HG02973 (cell line): Measurements from ENCODE around the gene KAZN.

ENCODE experiments used
- ATAC-seq: cut with Tn5 transposase; IDR thresholded peaks from one replicate; pipeline ENCODE4 v1.9.1; 2021; ENCODE audit warnings: moderate library complexity; ENCODE audit not compliant: unreplicated experiment

KAZN gene

DNA sequence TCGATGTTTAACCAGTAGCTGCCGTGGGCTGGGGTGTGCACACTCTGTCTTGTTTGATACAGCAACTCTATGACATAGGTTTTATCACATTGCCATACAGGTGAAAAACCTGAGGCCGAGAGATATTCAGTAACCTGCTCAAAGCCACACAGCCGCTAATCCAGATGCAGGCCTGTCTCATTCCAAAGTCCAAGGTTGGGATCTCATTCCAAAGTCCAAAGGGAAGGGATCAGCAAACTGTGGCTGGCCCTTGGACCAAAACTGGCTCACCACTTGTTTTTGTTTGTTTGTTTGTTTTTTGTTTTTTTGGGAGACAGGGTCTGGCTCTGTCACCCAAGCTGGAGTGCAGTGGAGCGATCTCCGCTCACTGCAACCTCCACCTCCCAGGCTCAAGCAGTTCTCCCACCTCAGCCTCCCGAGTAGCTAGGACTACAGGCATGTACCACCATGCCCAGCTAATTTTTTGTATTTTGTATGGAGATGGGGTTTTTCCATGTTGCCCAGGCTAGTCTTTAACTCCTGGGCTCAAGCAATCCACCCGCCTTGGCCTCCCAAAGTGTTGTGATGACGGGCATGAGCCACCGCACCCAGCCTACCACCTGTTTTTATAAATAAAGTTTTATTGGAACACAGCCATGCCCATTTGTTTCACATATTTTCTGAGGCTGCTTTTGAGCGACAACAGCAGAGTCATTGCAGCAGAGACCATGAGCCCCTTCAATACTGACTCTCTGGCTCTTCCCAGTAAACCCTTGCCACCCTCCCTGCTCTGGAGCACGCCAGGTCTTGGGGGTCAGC is 391.6 kb downstream of the KAZN start:
- no peak for ATAC-seq

DNA sequence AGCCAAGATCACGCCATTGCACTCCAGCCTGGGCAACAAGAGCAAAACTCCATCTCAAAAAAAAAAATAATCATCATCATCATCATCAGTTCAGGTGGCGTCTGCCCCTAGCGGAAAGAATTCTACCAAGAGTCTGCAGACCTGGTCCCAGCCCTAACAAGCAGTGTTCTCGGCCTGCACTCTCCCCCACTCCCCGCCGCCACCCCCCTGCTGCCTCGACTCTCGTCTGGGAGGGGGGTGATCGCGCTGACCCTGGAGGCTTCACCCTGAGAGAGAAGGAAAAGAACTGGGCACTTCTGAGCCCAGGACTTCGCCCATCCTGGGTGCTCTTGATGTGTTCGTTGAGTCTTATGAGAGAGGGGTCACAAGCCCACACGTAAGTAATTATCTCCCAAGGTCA is 394.9 kb downstream of the KAZN start:
- ATAC-seq: no peak

DNA sequence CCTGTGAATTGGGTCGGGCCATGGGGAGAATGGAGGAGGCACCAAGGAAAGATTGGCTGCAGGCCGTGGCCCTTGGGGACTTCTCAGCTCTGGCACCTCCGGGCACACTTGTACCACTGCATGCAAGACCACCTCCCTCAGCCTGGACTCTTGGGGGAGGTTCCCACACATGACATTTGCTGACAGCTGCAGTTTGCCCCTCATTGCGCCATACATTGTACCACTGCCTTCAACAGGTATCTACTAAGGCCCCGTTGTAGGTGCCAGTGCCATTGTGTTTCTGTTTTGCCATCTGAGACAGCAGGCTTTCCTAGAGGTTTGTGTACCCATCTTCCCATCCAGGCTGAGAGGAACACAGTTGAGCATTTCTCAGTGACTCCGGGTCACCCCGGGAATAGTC is 395.7 kb downstream of the KAZN start:
- no peak for ATAC-seq

DNA sequence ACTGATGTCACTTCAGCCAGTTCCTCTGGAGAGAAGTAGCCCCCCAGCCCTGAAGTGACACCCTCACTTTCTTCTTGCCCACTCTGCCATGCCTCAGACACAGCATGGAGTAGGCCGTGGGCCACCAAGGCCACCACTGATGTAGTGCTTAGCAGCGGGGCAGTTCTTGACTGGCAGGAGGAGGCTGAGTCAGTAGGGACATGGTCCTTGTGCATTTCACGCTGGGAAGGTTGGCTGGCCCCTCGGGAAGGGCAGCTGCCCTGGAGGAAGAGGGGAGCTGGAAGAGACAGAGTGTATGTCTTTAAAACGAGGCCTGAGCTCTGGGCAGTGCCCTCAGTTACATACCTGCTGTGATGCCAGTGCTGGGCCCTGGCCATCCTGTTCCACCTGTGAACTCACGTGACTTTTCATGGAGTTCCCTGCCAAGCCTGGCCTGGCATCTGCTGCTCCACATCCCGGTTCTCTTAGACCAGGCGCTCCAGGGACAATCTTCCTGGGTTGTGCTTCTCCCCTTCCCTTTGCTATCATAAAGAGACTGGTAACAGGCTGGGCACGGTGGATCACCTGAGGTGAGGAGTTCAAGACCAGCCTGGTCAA is 396.5 kb downstream of the KAZN start:
- no peak for ATAC-seq

DNA sequence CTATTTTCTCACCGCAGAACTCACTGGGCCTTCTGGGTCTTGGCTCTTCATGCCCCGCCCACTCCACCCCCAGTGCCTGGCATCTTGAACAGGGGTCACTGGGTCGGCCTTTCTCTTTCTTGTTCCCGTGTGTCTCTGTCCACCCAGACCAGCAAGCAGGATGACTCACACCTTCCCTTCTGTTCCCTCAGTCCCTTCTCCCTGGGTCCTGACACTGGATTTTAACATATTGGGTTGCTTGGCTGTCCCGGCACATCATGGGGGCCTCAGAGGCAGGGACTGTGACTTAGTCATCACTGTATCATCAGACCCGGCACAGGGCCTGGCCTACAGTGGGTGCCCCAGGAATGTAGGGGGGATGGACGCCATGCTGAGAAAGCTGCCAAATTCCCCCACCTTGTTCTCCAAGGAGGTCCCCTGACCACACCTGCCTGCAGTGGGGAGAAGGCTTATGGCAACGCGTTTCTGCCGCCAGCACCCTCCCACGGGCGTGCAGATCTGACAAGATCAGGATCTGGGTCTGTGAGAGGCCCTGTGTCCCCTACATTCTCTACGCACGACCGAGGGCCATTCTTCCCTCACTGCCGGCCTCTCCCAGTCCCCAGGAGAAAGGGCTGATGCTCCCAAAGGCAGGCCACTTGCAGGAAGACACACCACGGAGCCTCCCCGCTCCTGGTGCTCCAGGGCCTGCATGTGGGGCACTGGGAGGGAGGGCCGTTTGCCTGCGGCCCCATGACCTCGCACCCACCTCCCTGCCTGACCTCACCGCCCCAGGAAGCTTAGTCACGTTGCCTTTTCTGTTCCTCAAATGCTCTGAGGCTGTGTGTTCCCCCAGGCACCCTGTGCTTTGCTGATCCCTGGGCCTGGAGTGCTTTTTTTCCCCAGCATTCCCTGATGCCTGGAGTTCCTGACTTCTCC is 397.9 kb downstream of the KAZN start:
- ATAC-seq: no peak

DNA sequence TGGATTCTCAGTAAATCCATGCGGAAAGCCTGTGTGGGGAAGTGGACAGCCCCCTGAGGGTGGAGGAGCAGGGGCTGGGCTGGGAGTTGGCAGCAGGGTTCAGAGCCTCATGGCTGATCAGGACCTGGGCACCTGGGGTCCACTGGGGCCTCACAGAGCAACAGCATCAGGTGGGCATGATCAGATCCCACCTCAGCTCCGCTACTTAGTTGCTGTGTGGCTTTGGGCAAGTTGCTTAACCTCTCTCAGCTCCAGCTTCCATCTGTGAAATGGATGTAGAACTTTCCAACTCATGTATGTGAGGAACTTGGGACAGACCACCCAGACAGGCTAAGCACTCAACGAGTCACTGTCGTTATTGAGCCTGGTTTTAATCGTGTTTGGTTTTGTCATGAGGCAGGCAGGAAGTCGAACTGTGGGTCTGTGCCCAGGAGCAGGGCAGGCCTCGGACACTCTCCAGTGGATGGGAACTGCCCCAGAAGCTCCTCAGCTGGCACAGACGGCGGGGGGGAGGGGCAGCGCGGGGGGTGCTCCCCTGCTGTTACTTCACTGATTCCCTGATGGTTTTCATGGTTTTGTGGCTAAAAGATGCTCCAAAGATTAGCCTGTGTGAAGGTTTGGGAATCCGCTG is 399.3 kb downstream of the KAZN start:
- ATAC-seq: no peak

DNA sequence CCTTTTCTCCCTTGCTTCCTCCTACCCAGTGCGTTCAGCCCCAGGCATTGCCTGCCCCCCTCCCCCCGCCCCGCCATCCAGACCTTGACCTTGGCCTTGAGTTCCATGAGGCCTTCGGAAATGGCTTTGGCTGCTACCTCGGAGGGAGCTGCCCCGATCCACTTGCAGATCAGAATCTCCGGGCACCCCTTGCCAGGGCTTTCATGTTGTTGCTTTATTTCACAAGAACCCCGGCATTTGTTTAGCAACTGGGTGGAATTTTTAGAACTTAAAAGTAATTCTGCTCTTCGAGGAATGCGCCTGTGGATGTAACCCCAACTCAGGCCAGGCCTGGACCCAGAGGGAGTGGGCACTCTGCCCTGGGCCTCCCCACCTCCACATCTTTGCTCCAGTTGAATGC is 401.0 kb downstream of the KAZN start:
- no peak for ATAC-seq

DNA sequence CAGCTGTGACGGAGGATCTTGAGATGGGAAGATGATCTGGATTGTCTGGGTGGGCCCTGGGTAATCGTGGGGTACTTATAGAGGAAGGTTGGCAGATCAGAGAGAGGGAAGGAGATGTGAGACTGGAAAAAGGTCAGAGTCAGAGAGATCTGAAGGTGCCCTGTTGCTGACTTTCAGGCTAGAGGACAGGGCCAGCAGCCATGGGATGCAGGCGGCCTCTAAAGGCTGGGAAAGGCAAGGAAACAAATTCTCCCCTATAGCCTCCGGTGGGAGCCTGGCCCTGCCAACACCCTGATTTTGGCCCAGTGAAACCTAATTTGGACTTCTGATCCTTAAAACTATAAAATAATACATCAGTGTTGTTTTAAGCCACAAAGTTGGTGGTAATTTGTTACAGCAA is 401.5 kb downstream of the KAZN start:
- no peak for ATAC-seq

DNA sequence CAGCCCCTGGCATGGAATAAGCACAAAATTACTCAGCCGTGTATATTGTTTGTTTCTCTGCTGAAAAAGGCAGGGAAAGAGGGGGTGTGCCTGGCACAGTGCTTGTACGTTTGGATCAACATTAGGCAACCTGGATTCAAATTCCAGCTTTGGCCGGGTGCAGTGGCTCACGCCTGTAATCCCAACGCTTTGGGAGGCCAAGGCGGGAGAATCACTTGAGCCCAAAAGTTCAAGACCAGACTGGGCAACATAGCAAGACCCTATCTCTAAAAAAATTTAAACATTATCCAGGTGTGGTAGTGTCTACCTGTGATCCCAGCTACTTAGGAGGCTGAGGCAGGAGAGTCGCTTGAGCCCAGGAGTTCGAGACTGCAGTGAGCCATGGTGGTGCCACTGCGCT is 402.2 kb downstream of the KAZN start:
- no peak for ATAC-seq

DNA sequence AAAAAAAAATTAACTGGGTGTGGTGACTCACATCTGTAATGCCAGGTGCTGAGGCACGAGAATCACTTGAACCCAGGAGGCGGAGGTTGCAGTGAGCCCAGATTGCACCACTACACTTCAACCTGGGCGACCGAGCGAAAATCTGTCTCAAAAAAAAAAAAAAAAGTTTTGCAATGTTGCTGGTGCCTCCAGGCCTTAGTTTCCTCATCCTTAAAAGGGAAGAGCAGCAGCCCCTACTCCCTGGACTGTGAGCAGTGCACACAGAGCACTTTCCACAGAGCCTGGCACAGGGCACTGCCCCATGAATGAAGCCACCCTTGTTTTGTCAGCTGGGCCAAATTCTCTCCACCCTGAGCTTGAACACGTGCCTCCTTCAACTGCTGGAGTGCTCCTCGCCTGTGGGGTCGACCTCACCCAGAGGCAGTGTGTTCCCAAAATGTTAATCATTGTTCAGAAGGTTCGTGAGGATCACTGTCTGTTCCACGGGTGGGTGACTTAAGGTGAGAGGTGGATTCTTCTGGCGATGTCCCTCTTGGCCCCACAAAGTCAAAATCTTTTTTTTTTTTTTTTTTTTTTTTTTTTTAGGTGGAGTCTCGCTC is 402.9 kb downstream of the KAZN start:
- ATAC-seq: no peak

DNA sequence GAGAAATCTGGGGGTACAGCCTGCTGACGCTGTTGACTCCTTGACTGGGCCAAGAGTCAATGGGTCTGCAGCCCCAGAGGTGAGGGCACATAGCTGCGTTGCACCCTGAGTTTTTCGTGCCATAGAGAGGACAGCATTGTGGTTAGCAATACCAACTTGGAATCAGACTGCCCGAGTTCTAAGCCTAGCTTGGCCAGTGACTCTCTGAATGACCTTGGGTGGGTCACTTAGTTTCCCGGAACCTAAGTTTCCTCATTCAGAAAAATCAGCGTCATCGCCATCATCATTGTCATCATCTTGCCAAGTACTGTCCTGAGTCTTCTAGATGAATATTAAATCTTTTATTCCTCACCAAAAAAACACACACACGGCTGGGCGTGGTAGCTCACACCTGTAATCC is 403.8 kb downstream of the KAZN start:
- no peak for ATAC-seq

DNA sequence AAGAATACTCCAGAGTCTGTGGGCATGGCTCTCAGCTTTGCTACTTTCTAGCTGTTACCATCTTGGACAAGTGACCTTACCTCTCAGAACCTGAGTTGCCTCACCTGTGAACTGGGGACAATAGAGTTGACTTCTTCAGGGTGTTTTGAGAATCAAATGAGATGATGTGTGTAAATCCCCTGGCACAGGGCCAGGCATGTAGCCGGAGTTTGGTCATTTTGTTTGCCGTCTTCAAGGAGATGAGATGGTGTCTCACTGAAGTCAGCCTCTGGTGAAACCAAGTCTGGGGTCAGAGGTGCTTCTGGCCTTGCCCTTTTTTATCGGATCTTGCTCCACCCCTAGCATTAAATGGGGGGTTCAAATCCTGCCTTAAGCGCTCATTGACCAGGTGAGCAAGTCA is 405.9 kb downstream of the KAZN start:
- ATAC-seq: no peak

DNA sequence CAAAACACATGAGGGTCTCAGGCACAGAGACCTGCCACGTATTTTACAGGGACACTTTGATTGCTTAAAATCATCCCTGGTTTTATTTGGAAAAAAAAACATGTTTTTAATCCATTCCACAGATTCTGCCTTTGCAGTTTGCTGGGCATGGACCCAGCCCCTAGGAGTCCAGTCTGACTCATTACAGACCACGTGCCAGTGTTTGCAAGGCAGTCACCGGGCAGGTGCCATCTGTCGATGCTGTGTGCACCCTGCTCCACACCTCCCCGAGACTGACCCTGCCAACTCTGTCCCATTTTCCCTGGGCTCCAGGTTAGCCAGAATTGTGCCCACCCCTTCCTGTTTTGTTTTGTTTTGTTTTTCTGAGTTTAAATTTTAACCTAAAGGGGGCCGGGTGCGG is 406.6 kb downstream of the KAZN start:
- no peak for ATAC-seq

DNA sequence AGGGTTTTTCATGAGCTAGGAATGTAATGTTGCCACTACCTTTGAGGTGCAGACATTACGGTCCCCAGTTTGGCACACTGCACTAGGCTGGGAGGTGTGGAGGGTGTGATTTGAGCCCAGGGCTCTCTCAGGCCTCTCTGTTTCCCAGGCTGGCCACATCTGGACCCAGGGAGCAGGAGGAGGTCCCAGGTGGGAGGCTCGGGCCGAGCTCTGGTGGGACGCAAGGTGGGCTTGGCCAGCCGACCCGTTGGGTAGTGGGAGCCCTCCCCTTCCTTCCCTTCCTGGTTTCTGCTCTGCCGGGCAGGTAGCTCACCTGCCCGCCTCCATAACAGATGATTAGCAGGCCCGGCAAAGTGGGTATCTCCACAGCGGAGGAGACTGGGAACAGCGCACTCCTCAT is 408.9 kb downstream of the KAZN start:
- no peak for ATAC-seq

DNA sequence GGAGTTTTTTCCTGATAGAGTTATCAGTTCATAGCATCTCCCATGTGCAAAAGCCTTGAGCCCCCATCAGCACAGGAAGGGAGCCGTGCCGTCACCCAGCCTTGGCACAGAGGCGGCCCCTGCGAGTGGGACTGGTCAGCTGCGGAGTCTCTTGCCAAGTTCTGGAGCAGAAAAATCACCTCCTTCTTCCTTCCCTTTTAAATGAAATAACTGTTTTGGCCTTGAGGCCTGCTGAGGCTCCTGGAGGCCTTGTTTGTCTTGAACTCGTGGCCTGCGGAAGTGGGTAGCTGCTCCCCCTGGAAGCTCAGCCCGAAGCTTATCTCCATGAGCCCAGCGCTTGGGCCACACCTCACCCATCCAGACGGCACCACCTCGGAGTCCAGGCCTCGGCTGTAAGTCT is 409.4 kb downstream of the KAZN start:
- ATAC-seq: no peak

DNA sequence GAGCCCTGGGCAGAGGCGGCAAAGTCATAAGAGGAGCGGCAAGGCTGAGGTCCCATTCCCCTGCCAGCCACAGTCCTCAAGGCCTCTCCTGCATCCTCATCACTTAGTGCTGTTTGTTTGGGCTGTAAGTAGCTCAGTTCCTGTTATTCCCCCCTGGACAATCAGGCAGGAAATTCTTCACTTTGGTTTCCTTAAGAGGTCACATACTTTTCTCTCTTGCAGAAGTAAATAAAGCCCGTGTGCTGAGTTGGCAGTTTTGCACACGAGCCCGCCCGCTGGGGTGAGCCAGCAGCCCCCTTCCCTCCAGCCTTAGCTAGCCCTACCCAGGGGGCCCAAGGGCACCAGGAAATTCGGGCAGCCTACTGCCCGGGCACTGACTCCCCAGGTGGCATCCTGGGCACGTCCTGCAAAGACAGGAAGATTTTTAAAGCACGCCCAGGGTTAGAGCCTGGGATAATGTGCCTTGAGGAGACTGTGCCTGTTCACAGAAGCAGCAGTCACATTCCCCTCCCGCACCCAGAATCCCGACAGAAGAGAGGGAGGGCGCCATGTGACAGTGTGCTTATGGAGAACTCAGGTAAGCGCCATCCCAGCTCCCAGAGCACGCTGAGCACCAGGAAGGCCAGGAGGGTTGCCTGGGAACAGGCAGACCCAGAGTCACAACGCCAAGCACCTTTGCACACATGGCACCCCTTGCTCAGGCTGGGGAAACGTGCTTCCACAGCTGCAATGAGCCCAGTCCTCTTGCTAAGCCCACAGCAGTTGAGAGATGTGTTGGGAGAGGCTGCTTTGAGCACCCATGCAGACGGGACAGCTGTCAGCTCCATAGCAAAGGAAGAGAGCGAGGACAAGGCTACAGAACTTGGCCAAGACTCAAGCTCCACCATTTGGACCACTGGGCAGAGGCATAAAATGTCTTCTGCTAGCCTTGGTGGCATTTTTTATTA is 410.6 kb downstream of the KAZN start:
- ATAC-seq: no peak

DNA sequence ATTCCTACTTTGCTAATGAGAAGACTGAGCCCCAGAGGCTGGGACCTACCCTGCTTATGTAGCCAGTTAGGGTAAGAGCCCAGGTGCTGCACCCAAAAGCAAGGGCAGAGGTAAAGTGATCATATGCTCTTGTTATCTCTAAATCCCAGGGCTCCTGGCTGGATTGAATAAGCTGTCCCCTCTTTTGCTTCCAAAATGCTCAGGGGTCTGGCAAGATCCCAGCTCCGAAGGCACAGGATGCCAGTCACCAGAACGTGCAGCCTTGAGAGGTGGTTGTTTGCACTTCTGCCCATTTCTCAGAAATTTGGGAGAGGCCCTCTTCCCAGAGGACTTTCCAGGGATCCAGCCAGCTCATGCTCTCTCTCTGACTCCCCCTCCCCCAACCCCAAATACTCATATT is 412.7 kb downstream of the KAZN start:
- no peak for ATAC-seq

DNA sequence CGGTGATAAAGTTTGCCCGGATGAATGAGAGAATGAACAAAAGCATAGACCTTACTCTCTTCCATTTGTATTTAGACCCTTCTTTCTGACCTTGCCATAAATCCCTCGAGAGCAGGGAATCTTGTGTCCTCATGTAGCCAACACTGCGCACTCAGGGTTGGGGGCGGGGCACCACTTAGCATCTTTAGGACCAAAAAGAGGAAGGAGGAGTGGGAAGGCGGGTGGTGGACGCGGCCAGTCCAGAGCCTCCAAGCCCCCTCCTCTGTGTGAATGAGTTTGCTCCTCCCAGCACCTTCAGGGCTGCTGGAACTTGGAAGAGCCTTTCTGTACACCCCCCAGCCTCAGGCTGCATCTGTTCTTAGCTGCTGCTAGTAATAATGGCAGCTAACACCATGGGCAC is 413.2 kb downstream of the KAZN start:
- no peak for ATAC-seq

DNA sequence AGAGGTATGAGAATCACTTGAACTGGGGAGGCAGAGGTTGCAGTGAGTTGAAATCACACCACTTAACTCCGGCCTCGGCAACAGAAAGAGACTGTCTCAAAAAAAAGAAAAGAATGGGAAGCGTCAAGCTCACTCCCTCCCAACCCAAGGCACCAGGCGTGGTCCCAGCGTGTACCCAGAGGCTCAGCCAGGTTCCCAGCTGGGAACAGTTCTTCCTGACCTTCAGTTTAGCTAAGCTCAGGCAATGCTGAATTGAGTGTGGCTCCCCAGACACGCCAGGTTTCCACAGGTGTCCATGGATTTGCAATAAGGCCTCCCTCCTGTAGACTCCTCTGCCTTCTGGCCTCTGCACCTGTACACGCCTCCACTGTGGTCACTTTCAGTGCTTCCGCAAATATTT is 414.3 kb downstream of the KAZN start:
- ATAC-seq: no peak

DNA sequence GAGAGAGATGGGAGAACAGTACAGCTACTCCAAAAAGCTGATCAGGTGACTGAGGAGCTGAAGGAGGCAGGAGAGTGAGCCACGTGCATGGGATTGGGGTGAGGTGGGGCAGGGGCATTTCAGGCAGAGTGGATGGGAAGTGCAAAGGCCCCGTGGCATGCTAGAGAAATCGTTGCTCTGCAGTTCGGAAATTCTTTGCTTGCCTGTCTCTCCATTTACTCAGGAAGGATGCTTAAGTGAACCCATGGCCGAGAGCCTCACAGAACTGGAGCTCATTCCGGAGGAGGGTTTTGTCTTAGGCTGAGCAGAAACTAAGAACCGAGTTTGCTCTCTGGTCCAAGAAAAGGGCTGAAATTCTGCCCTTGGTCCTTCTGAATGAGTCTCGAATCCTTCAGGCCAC is 415.3 kb downstream of the KAZN start:
- ATAC-seq: no peak
